ENCODE results near the gene RSKR. TPM values are rescaled to one million over a fixed set of nuclear protein-coding genes. Genes with fewer than 3 reads are reported as not detected.

Gene RSKR
- total and polyA plus RNA-seq, 9 of the 15 experiments (the other 6 are each of a cell fraction or from before 2014, with no cell fraction given) = 1.4 to 42.3 (median 16.2) TPM

- TF ChIP-seq ZEB2 (IDR thresholded peaks at IDR 0.05) (peak; percentile 67), ZBED1 (IDR thresholded peaks at IDR 0.05) (no peak; the same call in 1 of the 2 replicates), ZBTB2 (IDR thresholded peaks at IDR 0.05) (no peak), HBP1 (CRISPR knock-in tag; IDR thresholded peaks at IDR 0.05) (no peak), CUX1 (CRISPR knock-in tag; IDR thresholded peaks at IDR 0.05) (no peak), BRF2 (IDR thresholded peaks at IDR 0.05; ENCODE audit: borderline replicate concordance, insufficient read depth, insufficient read length) (no peak), GTF2E2 (tag; IDR thresholded peaks at IDR 0.05) (peak; percentile 47; the same call in 1 of the 2 replicates), CBFB (CRISPR knock-in tag; IDR thresholded peaks at IDR 0.05) (no peak), CBFA2T2 (conservative IDR thresholded peaks at IDR 0.05) (no peak), MCM5 (IDR thresholded peaks at IDR 0.05; ENCODE audit: low read depth) (no peak), ZNF780A (CRISPR knock-in tag; IDR thresholded peaks at IDR 0.05) (no peak), ZNF655 (CRISPR knock-in tag; IDR thresholded peaks at IDR 0.05) (no peak), ZNF444 (CRISPR knock-in tag; IDR thresholded peaks at IDR 0.05) (no peak), PBX2 (CRISPR knock-in tag; IDR thresholded peaks at IDR 0.05; ENCODE audit: low read depth) (no peak), PBX2 (tag; conservative IDR thresholded peaks at IDR 0.05; ENCODE audit: low read depth) (no peak)
Observed at GRCh38 chr17:28571361-28572122, 42.4 kb downstream of the RSKR start, which contains the start of gene PIGS (continued).

All from K562 (cell line).